ENCODE measurements around the gene ZBBX. TPM values are rescaled to one million over a fixed set of nuclear protein-coding genes. Genes with fewer than 3 reads are reported as not detected.

Gene ZBBX
- total and polyA plus RNA-seq, 2 of the 8 experiments (the other 6 are each of a cell fraction or from before 2014, with no cell fraction given), result 0.17 to 0.84 TPM

DNA sequence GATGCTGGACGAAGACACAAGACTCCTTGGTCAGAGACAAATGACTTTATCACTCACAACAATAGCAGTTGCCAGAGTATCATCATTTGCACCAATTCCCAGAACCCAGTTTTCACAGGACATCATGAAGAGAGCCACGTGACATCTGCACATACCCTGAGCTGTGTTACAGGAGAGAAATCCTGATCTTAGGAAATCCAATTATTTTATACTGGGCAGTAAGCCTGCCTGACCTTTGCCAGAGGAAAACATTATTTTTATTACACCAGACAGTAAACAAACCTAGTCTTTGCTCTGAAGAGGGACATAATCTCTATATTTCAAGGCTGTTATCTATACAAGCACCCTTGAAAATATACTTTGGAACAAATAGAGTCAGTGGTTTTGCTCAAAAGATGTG is 77.4 kb downstream of the ZBBX start (continued):
- no peak for TF ChIP-seq SUZ12 (IDR thresholded peaks at IDR 0.05; ENCODE audit: low read length)
- TF ChIP-seq, protein P1, sequence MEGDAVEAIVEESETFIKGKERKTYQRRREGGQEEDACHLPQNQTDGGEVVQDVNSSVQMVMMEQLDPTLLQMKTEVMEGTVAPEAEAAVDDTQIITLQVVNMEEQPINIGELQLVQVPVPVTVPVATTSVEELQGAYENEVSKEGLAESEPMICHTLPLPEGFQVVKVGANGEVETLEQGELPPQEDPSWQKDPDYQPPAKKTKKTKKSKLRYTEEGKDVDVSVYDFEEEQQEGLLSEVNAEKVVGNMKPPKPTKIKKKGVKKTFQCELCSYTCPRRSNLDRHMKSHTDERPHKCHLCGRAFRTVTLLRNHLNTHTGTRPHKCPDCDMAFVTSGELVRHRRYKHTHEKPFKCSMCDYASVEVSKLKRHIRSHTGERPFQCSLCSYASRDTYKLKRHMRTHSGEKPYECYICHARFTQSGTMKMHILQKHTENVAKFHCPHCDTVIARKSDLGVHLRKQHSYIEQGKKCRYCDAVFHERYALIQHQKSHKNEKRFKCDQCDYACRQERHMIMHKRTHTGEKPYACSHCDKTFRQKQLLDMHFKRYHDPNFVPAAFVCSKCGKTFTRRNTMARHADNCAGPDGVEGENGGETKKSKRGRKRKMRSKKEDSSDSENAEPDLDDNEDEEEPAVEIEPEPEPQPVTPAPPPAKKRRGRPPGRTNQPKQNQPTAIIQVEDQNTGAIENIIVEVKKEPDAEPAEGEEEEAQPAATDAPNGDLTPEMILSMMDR (IDR thresholded peaks at IDR 0.05; ENCODE audit: control extremely low read depth in 1 of 3, insufficient read depth in 1 of 3, low read depth in 1 of 3, low read length in 3 of 3), result no peak
- TF ChIP-seq FOSL1 (IDR thresholded peaks at IDR 0.05; ENCODE audit: insufficient read depth, low read depth, low read length), result no peak
